ENCODE data around the gene NR3C2. TPM values are rescaled to one million over a fixed set of nuclear protein-coding genes. Genes with fewer than 3 reads are reported as not detected.

Gene NR3C2
- total and polyA plus RNA-seq, 12 donors = 2.2 to 28.6 (median 23.3) TPM

DNA sequence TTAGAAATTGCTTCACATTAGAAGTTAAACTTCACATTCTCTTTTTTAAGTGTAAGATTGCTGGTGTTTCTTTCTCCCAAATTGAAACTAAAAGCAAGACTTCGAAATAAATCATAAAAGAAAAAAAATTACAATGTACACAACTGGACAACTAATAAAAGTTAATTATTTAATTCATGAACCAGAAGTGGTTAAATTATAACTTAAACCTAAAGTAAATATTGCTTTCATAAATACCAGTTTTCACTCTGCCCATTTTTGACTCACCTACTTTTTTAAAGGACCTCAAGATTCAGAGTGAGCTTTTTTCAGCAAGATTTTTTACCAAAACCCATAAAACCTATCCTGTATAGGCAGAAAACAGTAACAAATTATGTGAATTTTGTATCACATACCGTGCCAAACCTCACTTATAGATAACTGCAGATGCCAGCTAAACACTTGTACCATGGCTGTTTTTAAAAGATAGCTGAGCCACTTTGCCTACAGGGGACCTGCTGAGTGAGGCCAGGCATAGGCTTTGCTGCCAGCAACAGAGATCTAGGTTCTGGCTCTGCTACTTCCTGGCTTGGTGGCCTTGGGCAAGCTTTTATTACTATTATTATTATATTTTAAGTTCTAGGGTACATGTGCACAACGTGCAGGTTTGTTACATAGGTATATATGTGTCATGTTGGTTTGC lies 259.8 kb downstream of the NR3C2 start:
- TF ChIP-seq, protein P1, sequence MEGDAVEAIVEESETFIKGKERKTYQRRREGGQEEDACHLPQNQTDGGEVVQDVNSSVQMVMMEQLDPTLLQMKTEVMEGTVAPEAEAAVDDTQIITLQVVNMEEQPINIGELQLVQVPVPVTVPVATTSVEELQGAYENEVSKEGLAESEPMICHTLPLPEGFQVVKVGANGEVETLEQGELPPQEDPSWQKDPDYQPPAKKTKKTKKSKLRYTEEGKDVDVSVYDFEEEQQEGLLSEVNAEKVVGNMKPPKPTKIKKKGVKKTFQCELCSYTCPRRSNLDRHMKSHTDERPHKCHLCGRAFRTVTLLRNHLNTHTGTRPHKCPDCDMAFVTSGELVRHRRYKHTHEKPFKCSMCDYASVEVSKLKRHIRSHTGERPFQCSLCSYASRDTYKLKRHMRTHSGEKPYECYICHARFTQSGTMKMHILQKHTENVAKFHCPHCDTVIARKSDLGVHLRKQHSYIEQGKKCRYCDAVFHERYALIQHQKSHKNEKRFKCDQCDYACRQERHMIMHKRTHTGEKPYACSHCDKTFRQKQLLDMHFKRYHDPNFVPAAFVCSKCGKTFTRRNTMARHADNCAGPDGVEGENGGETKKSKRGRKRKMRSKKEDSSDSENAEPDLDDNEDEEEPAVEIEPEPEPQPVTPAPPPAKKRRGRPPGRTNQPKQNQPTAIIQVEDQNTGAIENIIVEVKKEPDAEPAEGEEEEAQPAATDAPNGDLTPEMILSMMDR (IDR thresholded peaks at IDR 0.05) = no peak
- intact Hi-C loops (cut with DNase I) = no loop called here
- Histone ChIP-seq H3K27ac (no peak overlapping the region), H3K36me3 (no peaks in the 10 kb centered on the region), H3K27me3 (no peaks in the 10 kb centered on the region), H3K4me3 (no peak overlapping the region), H3K4me1 (peaks cover 0 to 11% (median 0%) of the 10 kb centered on the region in 9 donors), H3K9me3 (peaks cover 0 to 5% (median 0%) of the 10 kb centered on the region in 11 donors)
- no peak for DNase-seq
- ATAC-seq = no peak
- WGBS, 2 donors = 70 to 79% methylated on average over 3 of the region's 3 CpGs

DNA sequence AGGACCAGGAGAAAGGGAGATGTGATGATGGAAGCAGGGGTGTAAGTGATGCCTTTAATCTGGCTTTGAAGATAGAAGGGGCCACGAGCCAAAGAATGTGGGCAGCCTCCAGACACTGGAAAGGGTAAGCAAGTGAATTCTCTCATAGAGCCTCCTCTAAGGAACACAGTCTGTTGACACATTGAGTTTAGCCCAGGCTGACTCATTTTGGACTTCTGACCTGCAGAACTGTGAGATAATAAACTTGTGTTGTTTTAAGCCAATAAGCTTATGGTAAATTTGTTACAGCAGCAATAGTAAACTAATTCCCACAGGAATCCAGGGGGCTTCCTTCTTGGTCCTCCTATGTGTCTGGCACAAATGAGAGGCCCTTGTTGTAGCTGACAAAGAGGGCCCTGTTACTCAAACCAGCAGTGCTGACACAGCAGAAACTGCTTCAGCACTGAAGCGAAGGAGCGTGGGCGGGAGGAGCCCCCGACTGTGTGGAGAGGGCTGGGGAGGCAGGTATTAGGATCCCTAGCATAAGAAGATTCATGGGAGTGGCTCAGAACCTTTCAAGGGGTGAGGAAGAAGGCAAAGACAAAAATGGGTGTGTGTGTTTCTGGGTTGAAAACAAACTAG lies 268.7 kb downstream of the NR3C2 start:
- intact Hi-C loops (cut with DNase I) = no loop called here
- H3K36me3 ChIP-seq = no peaks in the 10 kb centered on the region
- peaks cover 0 to 8% (median 0%) of the 10 kb centered on the region in 11 donors for H3K9me3 ChIP-seq
- DNase-seq (no peak), ATAC-seq (no peak)
- no peaks in the 10 kb centered on the region for H3K27me3 ChIP-seq
- TF ChIP-seq, protein P1 (IDR thresholded peaks at IDR 0.05) = no peak
- WGBS, 2 donors = 82 to 86% methylated on average over 5 of the region's 5 CpGs
- no peak overlapping the region for H3K4me3 ChIP-seq
- H3K27ac ChIP-seq = no peak overlapping the region
- H3K4me1 ChIP-seq = no peaks in the 10 kb centered on the region

DNA sequence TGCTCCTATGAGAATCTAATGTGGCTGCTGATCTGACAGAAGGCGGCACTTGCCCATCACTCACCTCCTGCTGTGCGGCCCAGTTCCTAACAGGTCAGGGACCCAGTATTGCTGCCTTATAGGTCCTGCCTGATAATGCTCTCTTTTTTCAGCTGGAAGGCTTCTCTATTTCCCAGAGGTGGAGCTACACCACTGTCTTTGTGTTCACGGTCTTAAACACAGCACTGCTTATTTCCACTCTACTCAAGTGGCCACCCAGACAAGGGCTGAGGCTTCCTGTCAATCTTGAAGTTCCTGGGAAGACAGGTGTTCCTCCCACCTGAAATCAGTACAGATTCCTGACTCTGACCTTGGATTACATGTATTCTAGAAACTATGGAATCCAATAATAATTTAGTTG lies 270.6 kb downstream of the NR3C2 start:
- intact Hi-C loops (cut with DNase I) = no loop called here
- 83 to 86% methylated on average over 3 of the region's 3 CpGs for WGBS, 2 donors
- Histone ChIP-seq H3K4me1 (peaks cover 0 to 9% (median 6%) of the 10 kb centered on the region in 9 donors), H3K27me3 (no peaks in the 10 kb centered on the region), H3K9me3 (peaks cover 0 to 8% (median 0%) of the 10 kb centered on the region in 11 donors), H3K36me3 (no peaks in the 10 kb centered on the region), H3K27ac (no peak overlapping the region), H3K4me3 (no peak overlapping the region)
- ATAC-seq (no peak), DNase-seq (no peak)
- TF ChIP-seq, protein P1 (IDR thresholded peaks at IDR 0.05) = no peak

DNA sequence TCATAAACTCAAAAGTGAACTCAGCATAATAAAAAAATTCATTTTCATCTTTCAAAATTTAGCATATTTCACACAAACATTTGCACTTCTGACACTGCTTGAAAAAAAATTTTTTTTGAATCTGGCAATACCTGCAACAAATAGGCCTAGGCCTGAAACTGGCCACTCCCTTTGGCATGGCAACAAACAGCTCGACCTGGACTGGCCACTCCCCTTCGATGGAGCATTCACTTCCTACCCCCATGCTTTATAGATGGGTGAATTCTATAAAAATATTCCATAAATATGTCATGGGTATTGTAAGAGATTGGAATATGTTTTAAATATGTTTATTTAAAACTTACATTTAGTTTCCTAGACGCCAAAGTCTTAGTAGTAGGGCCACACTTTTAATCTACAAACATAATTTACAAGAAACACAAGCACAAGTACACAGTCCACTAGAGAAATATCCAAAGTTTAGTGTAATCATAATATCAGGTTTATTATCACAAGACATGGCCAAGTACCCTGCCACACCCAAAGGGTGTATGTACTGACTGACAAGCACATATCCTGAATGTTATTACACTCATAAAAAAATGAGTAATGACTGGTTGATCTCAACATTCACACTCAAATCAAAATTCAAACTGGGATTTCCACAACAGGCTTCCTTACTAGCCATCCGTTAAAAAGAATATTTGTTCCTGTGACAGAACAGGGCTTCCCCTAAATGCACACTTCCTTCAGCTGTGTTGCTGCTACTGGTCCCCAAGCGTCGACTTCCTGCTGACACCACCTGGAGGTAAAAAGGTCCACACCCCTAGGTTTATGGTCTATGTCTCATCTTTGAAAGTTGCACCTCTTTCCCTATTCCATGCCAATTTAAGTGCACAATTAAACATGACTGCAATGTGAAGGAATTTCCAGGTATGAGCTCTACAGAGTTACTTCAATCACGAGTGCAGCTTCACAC lies 271.5 kb downstream of the NR3C2 start:
- TF ChIP-seq, protein P1 (IDR thresholded peaks at IDR 0.05) = no peak
- Histone ChIP-seq H3K9me3 (peaks cover 0 to 8% (median 0%) of the 10 kb centered on the region in 11 donors), H3K27ac (no peak overlapping the region), H3K27me3 (no peaks in the 10 kb centered on the region), H3K4me3 (no peak overlapping the region), H3K4me1 (peaks cover 0 to 18% (median 9%) of the 10 kb centered on the region in 9 donors), H3K36me3 (no peaks in the 10 kb centered on the region)
- DNase-seq = no peak
- no peak for ATAC-seq
- 75 to 86% methylated on average over 7 of the region's 7 CpGs for WGBS, 2 donors
- intact Hi-C loops (cut with DNase I) = no loop called here

Data from heart right ventricle (tissue), 16 donors.